CMK (cell line): ENCODE measurements around the gene ADORA2A.

Experiments
- DNase-seq: peaks from one replicate; pipeline ENCODE4 v3.0.0-alpha.2; 2010; ENCODE audit warnings: low read depth

The ADORA2A gene

DNA sequence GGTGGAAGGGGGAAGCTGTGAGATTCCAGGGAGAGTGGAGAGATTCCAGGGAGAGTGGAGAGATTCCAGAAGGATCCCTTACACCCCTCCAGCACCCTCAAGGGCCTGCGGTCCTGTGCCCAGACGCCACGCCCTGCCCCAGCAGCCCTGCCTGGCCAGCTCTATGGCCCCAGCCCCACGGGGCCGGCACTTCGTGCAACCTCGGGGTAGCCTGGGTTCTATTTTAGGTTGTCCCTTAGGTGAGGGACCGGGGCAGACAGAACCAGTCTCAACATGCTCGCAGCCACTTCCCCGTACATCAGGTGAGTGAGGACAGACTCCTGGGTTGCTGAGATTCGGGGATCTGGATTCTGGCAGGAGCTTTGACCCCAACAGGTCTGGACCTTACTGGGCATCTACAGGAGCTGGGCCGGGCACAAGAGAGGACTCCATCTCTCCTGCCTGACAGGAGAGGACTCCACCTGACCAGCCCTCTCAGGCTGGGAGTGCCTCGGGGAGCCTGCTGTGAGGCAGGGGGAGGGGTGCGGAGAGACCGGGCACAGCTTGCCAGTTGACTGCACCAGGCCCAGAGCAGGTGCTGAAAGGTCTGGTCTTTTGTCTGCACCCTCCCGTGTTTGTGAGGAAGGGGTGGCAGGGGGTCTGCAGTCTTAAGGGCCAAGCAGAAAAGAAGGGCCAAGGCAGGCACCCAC, 8.5 kb upstream of the ADORA2A start:
- no peak for DNase-seq

DNA sequence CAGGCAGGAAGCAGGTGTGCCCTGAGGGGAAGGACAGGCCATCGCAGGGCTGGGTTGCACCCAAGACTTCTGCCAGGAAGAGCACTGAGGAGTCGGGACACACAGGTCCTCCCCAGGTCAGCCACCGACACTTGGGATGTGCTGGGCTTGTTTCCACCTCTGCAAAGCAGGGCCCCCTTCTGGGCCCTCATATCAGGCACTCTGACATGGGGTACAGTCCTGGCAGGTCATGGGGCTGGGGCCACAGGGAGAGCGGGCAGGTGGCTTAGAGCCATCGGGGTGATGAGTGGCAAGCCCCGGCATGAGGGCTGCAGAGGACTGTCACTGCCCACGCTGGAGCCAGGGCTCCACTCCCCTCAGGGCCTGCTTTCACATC, 7.9 kb upstream of the ADORA2A start:
- DNase-seq = no peak

DNA sequence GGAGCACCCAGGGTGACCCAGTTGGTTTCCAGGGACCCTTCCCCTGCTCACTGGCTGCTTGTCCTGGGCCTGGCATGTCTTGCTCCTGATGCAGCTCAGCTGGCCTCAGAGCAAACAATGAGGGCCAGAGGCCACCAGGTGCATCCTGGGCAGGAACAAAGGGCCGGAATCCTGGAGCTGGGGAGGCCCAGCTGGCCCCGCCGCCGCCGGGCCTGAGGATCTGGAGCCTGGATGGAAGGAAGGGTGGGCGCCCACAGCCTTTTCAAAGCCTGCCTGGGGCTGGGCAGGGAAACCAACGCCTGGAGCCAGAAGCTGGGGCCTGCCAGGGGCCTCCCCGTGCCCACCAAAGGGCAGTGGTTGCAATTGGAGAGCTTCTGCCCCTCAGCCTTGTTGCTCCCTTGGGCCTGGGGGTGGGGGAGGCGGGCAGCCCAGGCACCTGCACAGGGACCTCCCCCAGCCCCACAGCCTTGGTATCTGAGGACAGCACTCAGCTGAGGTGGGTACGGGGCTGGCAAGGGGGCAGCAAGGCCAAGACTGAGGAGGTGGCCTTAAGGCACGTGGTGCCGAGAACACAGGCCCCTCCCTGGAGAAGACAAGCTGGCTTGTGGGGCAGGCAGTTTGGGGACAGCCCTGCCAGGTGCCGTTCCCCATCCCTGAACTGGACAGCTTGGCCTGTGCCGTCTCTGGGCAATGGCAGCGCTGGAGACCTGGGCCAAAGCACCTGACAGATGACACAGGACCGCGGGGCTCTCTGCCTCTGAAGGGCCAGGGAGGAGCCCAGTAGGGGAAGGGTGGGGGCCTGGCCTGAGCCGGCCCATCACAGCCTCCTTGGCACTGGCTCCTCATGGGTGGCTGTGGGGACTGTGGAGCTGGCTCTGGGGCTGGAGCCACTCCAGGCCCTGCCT, 7.1 kb upstream of the ADORA2A start:
- DNase-seq = no peak

DNA sequence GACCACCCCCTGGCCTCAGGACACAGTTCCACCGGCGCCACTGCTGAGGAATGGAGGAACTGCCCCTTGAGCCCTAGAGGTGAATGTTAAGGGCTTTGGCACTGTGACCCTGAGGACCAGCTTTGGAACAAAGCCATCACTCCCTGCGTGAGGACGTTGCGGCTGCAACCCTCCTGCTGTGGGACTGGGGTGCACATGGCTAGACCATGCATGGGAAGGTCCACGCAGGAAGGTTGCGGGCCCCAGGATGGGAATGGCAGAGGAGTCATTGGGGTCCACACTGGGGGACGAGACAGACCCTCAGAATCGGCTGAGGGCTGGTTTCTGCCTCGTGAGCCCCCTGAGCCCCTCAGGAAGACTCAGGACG, 6.4 kb upstream of the ADORA2A start:
- no peak for DNase-seq

DNA sequence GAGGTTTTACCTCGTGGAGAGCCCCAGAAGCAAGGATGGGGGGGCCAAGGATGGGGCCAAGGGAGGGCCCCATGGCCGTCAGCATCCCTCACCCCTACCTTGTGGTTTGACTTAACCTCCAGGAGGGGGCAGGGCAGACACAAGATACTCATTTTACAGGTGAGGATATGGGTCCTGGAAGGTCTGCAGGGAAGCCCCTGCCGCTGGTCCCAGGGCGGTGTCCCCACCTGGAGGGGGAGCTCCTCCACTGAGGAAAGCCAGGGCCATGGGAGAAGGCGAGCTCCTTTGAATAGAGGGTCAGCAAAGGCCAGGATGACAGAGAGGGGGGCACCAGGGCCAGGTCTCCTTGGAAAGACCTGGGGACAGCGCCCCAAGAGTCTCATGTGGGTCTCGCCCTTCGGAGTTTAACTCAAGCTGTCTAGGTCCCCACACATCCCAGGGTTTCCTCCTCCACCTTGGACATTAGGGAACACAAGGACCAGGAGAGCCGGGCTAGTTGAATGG, 5.9 kb upstream of the ADORA2A start:
- DNase-seq = no peak

DNA sequence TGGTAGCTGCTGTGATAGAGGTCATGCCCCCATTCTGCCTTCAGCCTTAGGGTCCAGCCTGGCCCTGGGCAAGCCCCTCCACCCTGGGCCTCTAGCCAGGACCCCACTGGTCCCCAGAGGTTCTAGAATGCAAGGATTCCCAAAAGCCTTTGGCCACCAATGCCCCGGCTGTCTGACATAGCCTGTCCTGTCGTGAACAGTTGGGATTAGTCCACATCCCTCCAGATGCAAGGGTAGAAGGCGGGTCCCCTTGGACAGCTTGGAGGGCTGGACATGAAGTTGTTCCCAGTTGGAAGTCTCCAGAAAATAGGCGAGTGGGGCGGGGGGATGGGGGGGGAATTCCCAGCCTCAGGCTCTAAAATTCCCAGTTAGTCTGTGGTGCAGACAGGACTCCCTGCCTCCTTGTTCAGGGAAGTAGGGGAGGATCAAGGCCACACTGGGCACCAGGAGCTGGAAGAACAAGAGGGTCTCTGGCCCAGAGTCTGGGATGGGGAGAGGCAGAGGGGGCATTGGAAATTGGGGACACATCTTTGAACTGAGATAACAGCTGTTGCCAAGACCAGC, 5.2 kb upstream of the ADORA2A start:
- no peak for DNase-seq

DNA sequence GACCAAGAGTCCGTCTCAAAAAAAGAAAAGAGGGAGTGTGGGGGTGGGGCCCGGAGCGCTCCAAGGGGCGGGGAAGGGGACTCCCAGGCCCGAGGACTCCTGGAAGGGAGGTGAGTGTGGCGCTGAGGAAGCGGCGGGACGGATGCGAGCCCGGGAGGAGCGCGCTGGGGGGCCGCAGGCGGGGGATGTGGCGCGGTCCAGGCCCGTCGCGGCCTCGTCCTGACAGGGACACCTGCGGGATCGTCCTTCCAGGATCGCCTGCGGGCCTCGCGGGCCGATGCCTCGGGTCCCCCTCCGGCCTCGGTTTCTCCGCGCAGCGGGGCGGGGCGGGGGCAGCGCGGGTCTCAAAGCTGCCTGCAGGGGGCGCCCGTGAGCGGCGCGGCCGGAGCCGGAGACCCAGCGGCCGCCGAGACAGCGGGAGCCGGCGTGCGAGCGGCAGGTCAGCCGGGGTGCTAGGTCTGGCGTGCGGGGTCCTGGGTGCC, 3.8 kb upstream of the ADORA2A start:
- no peak for DNase-seq

DNA sequence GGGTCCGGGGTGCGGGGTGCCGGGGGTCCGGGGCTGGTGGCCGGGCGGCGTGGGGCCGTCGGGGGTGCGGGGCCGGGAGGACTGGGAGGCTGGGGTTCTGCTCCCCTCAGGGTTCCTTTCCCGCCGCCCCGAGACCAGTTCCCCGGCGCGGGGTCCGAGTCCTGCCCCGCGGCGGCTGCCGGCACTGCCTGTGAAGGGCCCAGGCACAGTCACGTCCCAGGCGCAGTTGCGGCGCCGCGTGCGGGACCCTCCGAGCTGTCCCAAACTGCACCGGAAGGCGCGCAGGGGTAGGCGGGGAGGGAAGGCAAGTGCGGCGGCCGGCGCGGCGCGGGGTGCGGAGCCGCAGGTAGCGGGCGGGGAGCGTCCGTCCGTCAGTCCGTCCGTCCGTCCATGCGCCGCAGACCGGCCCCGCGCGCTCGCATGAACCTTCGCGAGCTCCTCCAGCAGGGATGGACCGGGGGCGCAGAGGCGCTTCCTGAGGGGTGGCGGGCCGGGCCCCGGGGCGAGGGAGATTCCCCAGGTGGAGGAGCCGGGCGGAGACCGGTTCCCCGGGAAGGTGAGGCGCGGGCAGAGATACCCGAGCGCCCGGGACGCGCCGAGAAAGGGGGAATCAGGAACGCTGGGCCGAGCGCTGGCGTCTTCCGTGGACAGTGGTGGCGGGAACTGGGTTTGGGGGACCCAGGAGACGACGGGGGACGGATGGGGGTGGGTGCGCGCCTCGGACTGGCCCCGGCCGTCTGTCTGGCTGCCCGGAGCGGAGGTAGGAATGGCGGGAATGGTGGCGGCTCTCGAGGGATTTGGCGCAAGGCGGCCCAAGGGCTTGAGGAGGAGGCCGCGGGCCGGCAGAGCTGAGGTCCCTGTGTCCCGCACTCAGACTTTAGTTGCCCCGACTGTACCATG, 3.1 kb upstream of the ADORA2A start:
- DNase-seq = no peak

DNA sequence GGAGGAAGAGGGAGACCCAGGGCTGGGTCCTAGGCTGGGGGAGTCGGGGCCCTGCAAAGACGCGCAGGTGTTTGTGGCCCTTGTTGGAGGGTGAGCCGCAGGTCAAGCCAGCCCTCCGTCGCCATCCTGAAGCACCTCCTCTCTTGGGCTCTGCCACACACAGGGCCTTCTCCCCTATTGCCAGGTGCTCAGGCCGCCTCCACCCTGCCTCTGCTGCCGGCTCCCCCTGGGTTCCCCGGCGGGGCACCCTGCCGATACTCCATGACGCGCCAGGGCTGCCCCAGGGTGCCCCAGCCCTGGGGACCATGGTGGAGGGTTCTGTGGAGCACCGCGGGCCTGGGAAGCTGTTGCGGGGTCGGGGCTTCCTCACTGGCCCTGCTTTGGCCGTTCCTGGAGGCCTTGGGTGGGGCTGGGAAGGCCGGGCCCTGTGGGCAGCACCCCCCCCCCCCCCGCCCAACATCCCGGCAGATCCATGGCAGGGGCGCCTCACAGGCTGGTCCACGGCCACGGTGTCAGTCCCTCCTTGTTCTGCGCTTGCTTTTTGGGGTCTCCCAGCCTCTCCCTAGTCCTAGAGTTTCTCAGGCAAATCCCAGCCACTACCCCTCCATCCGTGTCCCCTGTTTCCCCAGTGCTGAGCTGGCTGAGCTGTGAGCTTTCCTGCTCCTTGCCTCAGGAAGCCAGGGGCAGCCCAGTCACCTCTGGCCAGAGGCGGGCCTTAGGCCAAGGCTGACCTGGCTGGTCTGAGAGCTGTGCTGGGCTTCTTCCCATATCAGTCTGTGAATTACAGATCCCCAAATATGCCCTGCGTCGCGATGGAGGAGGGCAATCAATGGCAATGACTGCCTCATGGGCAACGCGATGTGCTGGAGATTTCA, 2.3 kb upstream of the ADORA2A start:
- no peak for DNase-seq

DNA sequence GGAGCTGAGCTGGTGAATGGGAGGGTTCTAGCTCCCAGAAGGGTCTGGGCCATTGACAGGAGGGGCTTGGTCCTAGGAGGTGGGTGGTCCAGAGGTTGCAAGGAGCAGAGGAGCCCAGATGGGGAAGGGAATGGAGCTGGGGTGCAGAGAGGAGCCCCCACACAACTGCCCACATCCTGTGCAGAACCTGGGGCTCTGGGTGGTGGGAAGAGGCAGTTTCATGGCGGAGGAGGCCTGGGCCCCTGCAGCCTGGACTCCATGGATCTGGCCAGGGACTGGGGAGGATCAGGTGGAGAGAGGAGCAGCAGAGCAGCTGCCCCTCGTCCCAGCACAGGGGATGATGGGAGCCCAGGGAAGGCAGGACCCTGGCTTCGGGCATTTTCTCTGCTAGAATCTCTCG, 963 bp upstream of the ADORA2A start:
- DNase-seq = no peak

DNA sequence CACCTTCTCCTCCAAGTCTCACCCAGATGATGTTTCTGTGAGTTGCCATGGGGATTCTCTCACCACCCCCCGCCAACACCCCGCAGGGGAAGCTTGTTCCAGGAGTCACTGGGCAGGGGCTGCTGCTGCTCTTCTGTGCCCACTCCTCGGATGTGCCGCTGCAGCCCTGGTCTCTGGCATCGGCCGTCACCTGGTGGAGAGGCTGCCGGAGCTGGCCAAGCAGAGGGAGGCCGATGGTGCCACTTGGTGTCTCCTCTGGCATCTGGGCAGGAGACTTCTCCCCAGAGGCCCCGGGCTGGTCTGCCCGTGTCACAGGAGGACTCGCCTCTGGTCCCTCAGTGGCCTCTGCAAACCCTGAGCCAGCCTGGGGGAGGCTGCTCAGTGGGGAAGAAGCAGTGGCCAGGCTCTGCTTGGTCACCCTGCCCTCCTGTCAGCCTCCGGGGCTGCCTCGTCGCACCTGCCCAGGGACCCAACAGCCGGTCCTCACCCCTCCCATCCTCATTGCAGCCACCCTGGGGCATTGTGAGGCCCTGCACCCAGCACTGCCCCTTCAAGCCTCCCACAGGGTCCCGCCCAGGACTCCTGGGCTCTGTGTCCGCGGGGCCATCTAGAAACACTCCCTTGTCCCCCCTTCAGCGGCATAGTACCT, 424 bp upstream of the ADORA2A start:
- no peak for DNase-seq

DNA sequence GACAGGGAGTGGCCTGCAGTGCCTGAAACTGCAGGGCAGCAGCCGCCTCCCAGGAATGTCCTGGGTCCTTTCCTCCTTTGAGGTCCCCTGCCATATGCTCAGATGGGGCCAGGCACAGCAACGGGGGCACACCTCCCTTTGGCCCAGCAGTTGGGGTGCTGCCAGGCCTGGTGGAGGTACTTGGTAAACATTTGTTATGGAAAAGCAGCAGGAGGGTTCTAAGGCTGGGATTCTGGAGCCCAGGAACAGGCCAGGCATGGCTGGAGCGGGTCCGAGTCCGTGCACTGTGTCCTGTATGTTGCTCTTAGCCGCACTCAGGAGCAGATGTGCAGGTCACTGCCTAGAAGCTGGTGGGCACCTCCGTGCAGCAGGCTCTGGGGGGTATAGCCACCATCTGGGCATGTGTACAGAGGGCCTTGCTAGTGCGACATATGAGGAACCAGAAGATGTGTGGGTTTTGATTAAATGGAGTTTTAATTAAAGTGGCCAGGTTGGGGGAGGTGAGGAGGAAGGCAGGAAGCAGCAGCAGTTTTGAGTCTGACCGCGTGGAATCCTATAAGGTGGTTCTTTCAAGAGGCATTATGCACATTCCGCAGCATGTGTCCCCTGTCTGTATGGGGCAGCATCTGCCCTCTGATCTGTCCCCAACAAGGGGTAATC, 1.5 kb downstream of the ADORA2A start:
- DNase-seq = no peak

DNA sequence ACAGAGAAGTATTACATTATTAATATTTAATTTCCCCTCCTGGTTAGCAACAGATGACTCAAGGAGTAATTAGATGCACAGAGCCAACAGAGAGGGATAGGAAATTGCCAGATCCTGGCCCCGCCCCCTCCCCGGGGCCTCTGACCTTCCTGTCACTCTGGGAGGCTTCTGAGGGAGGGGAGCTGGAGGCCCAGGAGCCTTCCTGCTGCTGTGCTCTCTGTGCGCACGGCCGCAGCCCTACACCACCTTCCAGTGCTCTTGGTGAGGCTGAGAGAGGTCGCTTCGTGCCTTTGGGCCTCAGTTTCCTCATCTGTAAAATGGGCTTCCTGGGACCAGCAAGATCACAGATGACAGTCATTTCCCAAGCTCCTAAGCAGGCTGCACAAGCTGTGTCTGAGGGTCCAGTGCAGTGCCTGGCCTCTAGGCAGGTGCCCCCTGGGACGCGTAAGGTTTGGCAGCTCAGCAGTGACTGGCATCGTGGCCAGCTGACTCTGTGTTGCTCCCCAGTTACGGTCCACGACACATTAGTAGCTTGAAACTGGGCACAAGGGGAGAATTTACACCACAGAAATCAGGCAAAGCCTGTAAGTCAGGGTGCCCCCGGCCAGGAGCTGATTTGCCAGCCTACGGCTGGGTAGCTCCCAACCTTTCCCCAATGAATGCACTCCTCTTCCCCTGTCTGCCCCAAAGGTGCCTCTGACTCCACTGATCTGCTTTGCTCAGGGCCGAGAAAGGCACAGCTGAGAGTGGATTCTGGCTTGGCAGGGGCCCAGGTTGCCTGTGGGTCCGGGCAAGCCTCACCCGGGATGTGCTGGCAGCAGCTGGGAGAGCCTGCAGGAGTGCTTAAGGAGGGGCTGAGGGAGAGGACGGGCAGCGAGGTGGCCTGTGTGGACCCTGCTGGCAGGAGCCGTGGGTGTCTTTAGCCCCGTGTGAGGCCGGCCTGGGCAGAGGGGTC, 2.3 kb downstream of the ADORA2A start:
- peak; percentile 55 for DNase-seq

DNA sequence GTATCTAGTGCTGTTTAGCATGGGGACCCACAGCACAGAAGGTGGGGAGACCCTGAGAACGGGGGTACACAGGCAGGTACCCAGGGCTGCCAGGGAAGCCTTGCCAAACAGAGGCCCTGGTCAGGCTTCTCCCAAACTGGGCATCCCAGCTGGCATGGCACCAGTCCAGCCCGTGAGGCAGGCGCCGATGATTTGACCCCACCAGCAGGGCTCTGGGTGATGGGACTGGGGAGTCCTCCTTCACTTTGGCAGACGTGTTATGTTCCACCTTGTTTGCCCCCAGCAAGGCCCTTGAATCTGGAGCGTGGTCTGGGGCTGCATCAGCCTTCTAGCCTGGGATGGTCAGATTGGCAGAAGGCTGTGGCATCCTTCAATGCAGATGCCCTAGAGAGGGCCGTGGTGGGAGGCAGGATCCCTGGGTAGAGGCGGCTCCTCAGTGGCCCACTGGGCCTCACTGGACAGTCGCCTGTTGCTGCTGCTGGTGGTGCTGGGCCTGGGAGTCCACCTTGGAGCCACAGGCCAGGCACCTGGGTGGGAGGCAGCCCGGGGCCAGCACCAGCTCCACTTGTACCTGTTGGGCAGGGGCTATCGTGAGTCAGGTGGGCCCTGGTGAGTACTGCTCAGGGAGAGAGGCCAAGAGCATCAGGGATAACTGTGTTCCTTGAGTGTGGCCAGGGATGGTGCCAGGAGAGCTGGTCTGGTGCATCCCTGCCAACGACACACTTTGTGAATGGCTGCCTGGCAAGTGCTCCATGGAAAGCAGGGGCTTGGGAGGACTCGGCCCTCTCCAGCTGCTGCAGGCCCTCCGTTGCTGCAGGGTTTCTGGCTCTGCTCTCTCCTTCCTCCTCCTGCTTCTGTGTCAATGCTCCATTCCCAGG, 3.3 kb downstream of the ADORA2A start:
- no peak for DNase-seq

DNA sequence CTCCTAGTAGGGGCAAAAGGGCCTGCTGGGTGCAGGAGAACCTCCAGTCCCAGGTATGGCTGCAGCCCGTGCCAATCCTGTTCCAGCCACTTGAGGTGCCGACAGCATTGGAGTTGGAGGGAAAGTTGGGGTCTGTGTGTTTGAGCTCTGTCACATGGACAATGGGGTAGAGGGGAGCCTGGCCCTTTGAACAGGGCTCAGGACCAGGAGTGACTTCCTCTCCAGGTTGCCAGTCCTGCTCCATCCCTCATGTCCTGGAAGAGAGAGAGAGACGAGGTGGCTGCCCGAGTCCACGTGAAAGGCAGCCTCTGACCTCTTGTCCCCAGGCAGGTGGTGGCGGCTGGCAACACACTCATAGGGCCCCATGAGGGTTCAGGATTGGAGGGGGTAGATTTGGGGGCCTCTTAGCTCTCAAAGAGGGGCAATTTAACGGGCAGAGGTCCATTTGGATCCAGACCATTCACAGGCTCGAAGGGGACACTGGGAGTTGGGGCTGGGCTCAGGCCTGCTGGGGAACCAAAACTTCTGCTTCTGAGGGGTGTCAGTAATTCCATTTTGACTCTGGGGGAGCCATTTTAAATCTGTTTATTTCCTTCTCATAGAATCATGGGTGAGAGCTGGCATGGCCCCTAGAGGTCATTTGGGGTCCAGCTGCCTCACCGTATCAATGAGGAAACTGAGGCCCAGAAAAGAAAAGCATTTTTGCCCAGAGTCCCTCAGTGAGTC, 4.1 kb downstream of the ADORA2A start:
- DNase-seq = no peak

DNA sequence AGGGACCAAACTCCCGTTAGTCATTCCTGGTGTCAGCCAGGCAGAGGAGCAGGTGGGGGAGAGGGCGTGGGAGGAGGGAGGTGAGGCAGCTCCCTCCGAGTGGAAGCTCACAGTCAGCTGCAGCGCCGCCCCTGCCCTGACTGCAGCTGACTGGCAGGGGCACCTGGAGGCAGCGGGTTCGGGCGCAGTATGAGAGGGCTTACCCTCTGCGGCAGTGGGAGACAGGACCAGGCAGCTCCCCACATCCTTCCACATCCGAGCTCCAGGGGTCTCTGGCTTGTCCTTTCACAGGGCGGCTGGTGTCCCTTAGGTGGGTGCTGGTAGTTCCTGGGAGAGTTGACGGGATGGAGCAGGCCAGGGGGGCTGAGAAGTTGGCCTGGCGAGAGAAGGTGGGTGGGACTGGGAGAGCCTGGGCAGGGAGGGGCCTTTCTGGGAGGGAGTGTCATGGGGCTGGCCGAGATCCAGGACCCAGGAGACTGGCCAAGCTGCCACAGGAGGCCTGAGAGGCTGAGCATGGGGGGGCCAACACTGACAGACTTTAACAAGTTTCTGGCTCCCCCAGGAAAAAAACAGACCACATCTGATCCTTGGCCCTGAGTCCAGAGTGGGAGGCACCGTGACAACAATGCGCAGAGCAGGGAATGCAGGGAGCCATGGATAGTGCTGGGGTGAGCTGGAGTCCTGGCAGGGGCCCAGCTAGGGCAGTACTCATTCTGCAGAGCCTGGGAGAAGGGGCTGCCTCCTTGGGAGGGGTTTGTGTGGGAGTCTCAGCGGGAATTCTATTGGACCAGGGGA, 4.9 kb downstream of the ADORA2A start:
- DNase-seq = no peak
